Heart left ventricle (tissue), 13 donors: ENCODE results near the gene SLC66A2.

Source experiments
- POLR2A ChIP-seq, 2 donors: fragments of 450-650 bp; IDR thresholded peaks; one replicate each; pipeline ENCODE4 v1.6.1; 2017; ENCODE audit warnings: antibody characterized with exemption in 2 of 2, mild to moderate bottlenecking in 2 of 2, moderate library complexity in 2 of 2
- TF ChIP-seq, protein P1 (sequence below), 12 donors: fragments of 200-600 bp; sonication (generic) in 4 of 12; IDR thresholded peaks; one replicate each; pipeline versions ENCODE4 v1.5.0 to v1.8.0; 2018 to 2022; ENCODE audit warnings: antibody characterized with exemption in 12 of 12, mild to moderate bottlenecking in 5 of 12
- donor health status: ischemic (EF 13 %, LVEDD 7.1; RV severe dilation, severe dysfunction).
- donor health status: DM: no; HTN: yes; CAD: no.
- donor health status: DM: no; HTN: no; CAD: no.
- donor health status: ischemic (EF 25% LVEDD 6.9; RV normal size, moderate dysfunction).
- donor health status: ischemic (EF 25% LVEDD 5.7; RV mildly dilated, moderate dysfunction).
- donor health status: ischemic (EF 35%, LVEDD 5.7; RV mildly dilated, moderate dysfunction).
- donor health status: nonischemic (EF 11% LVEDD 7.7; RV severe dilation, severe dysfunction).
- donor health status: DM: yes; HTN: yes; CAD: no.
- donor health status: PGD.
- donor health status: ischemic (EF 29% LVEDD 5.4; RV normal size, mild dysfunction).
- donor health status: nonischemic (EF 23%, LVEDD 6.1; RV moderate dilation, normal function).

DNA sequence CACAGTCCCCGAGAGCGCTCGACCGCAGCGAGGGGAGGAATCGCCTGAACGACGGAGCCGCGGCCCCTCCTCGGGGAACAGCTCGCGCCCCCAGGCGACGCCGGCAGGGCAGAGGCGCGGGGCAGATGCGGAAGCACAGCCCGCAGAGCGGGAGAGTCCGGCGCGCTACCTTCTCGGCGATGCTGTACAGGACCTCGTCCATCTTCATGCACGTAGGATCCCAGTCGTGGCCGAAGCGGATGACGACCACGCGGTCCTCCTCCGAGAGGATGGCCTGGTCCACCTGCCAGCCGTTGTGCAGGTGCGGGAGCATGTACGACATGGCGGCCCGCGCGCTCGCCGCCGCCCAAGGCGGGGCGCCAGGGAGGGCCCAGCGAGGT lies 36.6 kb upstream of the SLC66A2 start:
- TF ChIP-seq POLR2A (IDR thresholded peaks at IDR 0.05): no peak
- TF ChIP-seq, protein P1, sequence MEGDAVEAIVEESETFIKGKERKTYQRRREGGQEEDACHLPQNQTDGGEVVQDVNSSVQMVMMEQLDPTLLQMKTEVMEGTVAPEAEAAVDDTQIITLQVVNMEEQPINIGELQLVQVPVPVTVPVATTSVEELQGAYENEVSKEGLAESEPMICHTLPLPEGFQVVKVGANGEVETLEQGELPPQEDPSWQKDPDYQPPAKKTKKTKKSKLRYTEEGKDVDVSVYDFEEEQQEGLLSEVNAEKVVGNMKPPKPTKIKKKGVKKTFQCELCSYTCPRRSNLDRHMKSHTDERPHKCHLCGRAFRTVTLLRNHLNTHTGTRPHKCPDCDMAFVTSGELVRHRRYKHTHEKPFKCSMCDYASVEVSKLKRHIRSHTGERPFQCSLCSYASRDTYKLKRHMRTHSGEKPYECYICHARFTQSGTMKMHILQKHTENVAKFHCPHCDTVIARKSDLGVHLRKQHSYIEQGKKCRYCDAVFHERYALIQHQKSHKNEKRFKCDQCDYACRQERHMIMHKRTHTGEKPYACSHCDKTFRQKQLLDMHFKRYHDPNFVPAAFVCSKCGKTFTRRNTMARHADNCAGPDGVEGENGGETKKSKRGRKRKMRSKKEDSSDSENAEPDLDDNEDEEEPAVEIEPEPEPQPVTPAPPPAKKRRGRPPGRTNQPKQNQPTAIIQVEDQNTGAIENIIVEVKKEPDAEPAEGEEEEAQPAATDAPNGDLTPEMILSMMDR (IDR thresholded peaks at IDR 0.05): peak in 6 of 12 donors; percentile 21 to 56 (median 47)
